ENCODE data around the gene SAMD11. TPM values are rescaled to one million over a fixed set of nuclear protein-coding genes. Genes with fewer than 3 reads are reported as not detected.

SAMD11 gene
- total RNA-seq, 1 experiment from 2014 or later, result 11.5 TPM

GRCh38 chr1:965526-966134 is 41.9 kb downstream of the SAMD11 start:
- intact Hi-C loops (cut with micrococcal nuclease), result no loop called here
- TF ChIP-seq POLR2A (IDR thresholded peaks at IDR 0.05; ENCODE audit: borderline replicate concordance, extremely low read depth, insufficient read depth, insufficient read length) (no peak), POLR2AphosphoS5 (IDR thresholded peaks at IDR 0.05; ENCODE audit: low read depth, low read length) (no peak), EGR1 (IDR thresholded peaks at IDR 0.05; ENCODE audit: low read depth) (no peak), SRF (IDR thresholded peaks at IDR 0.05; ENCODE audit: low read depth) (no peak), ZNF274 (IDR thresholded peaks at IDR 0.05; ENCODE audit: low read depth, low read length) (no peak)
- Histone ChIP-seq H3K9me2 (ENCODE audit: insufficient read depth) (no peaks in the 10 kb centered on the region), H3K27ac (ENCODE audit: low read depth, low read length) (peak overlapping the region; percentile 100), H3K9ac (ENCODE audit: low read length) (peak overlapping the region; percentile 94), H3K36me3 (ENCODE audit: control insufficient read depth in 1 of 2, insufficient read depth in 2 of 2, low read length in 2 of 2) (peaks cover 11 to 19% of the 10 kb centered on the region in 2 experiments; a peak in 3 of 4 replicates), H4K20me1 (ENCODE audit: insufficient read depth) (no peaks in the 10 kb centered on the region), H3K27me3 (ENCODE audit: insufficient read depth, low read length) (no peaks in the 10 kb centered on the region), H3K4me3 (replicated peaks in 1 of 2; ENCODE audit: low read depth in 1 of 2, low read length in 2 of 2) (peak overlapping the region; percentile 74), H3K4me2 (ENCODE audit: low read length) (peak overlapping the region; percentile 93), H3K4me1 (ENCODE audit: control insufficient read depth in 1 of 2, insufficient read depth in 2 of 2, low read length in 2 of 2) (peaks cover 21 to 41% of the 10 kb centered on the region in 2 experiments), H2AFZ (ENCODE audit: low read depth, low read length, poor library complexity, severe bottlenecking) (no peak overlapping the region), H3K9me3 (ENCODE audit: control insufficient read depth in 1 of 2, insufficient read depth in 1 of 2, low read depth in 1 of 2, low read length in 2 of 2) (no peaks in the 10 kb centered on the region; a peak in 1 of 4 replicates), H3K79me2 (ENCODE audit: insufficient read depth, low read length) (peaks cover 20% of the 10 kb centered on the region; the same call in 1 of the 2 replicates)
- DNase-seq (ENCODE audit: low read depth, low spot score) (no peak), ATAC-seq (peak; percentile 13)
- BruUV-seq (replicated peaks), result no TSS peak
- ChIA-PET RAD21 (ENCODE audit: low non-redundant PET in 1 of 2, low total read pairs in 2 of 2, uncharacterized antibody in 2 of 2, unreplicated experiment in 2 of 2) (no interaction called here), POLR2A (no interaction called here), CTCF (no interaction called here)

GRCh38 chr1:966135-966703 is 42.5 kb downstream of the SAMD11 start, which contains the start of gene PLEKHN1:
Gene PLEKHN1 (plus strand): TSS chr1:966482. CDS start chr1:966532, 50 bp downstream.
- Histone ChIP-seq H3K9me3 (ENCODE audit: control insufficient read depth in 1 of 2, insufficient read depth in 1 of 2, low read depth in 1 of 2, low read length in 2 of 2) (no peaks in the 10 kb centered on the region; a peak in 1 of 4 replicates), H3K27ac (ENCODE audit: low read depth, low read length) (peak within 1 kb of the TSS; percentile 100), H3K9me2 (ENCODE audit: insufficient read depth) (no peaks in the 10 kb centered on the region), H3K9ac (ENCODE audit: low read length) (peak within 1 kb of the TSS; percentile 94), H3K4me3 (replicated peaks in 1 of 2; ENCODE audit: low read depth in 1 of 2, low read length in 2 of 2) (peak within 1 kb of the TSS; percentile 74), H3K4me2 (ENCODE audit: low read length) (peak within 1 kb of the TSS; percentile 93), H3K79me2 (ENCODE audit: insufficient read depth, low read length) (peaks cover 19% of the 10 kb centered on the region; the same call in 1 of the 2 replicates), H2AFZ (ENCODE audit: low read depth, low read length, poor library complexity, severe bottlenecking) (no peak within 1 kb of the TSS), H4K20me1 (ENCODE audit: insufficient read depth) (no peaks in the 10 kb centered on the region), H3K36me3 (ENCODE audit: control insufficient read depth in 1 of 2, insufficient read depth in 2 of 2, low read length in 2 of 2) (peaks cover 11 to 19% of the 10 kb centered on the region in 2 experiments; a peak in 3 of 4 replicates), H3K27me3 (ENCODE audit: insufficient read depth, low read length) (no peaks in the 10 kb centered on the region), H3K4me1 (ENCODE audit: control insufficient read depth in 1 of 2, insufficient read depth in 2 of 2, low read length in 2 of 2) (peaks cover 21 to 40% of the 10 kb centered on the region in 2 experiments)
- intact Hi-C loops (cut with micrococcal nuclease), result no loop called here
- ChIA-PET POLR2A (interaction anchor here (0.8 to 2.1 kb wide), 4 partner anchors 10 to 52 kb away, joined by 3 to 11 read pairs (median 4); no protein-coding TSS in a partner anchor), RAD21 (ENCODE audit: low non-redundant PET in 1 of 2, low total read pairs in 2 of 2, uncharacterized antibody in 2 of 2, unreplicated experiment in 2 of 2) (no interaction called here), CTCF (interaction anchor here (1.1 to 1.5 kb wide), 3 partner anchors 10 to 62 kb away, joined by 3 to 5 read pairs (median 3); no protein-coding TSS in a partner anchor)
- TSS peak; percentile 87 for BruUV-seq (replicated peaks)
- ATAC-seq (peak; percentile 87), DNase-seq (ENCODE audit: low read depth, low spot score) (no peak)
- TF ChIP-seq POLR2AphosphoS5 (IDR thresholded peaks at IDR 0.05; ENCODE audit: low read depth, low read length), result peak; percentile 66
- TF ChIP-seq ZFX (IDR thresholded peaks at IDR 0.05), result peak; percentile 80
- TF ChIP-seq ELF1 (IDR thresholded peaks at IDR 0.05; ENCODE audit: borderline replicate concordance, low read depth), result no peak
